Sciatic nerve (tissue), 2 donors: Measurements from ENCODE around the gene C16orf46. TPM values are rescaled to one million over a fixed set of nuclear protein-coding genes. Genes with fewer than 3 reads are reported as not detected.
A peak's percentile ranks its signal among the peaks of the same experiment; 100 is the strongest.

ENCODE experiments used
- ATAC-seq: fragments of 200-7000 bp; cut with Tn5 transposase; one replicate; pipeline ENCODE4 v1.9.1; 2020; ENCODE audit warnings: mild to moderate bottlenecking, moderate library complexity
- DNase-seq: peaks from one replicate; pipeline ENCODE4 v3.0.0-alpha.2; 2020; ENCODE audit warnings: low spot score
- intact Hi-C: fragments of 100-400 bp; cut with DNase I; formaldehyde crosslinking; loops from one replicate; pipeline ENCODE4 v1.14.2; 2022
- total RNA-seq: library from RNA; stranded (reverse); fragmentation: NEBNext Ultra II Directional; extraction: Animal tissue kit (Norgen Biotek cat#: 25700); gene quantifications from one replicate; pipeline ENCODE4 v1.2.1, GENCODE V29; 2021
- donor health status: DM: no; HTN: no; CAD: no.
- donor health status: DM: no; HTN: no; CAD: no.

C16orf46 gene
- total RNA-seq, 1 donor from 2014 or later: 2.3 TPM

GRCh38 chr16:81035398-81035974 is 41.6 kb downstream of the C16orf46 start, which contains the start of gene ATMIN:
TSS of gene ATMIN (plus strand) at chr16:81035842. CDS start at chr16:81035871, 29 bp downstream.
- peak; percentile 90 for DNase-seq
- ATAC-seq: peak; percentile 96
- intact Hi-C loops: no loop called here

DNA sequence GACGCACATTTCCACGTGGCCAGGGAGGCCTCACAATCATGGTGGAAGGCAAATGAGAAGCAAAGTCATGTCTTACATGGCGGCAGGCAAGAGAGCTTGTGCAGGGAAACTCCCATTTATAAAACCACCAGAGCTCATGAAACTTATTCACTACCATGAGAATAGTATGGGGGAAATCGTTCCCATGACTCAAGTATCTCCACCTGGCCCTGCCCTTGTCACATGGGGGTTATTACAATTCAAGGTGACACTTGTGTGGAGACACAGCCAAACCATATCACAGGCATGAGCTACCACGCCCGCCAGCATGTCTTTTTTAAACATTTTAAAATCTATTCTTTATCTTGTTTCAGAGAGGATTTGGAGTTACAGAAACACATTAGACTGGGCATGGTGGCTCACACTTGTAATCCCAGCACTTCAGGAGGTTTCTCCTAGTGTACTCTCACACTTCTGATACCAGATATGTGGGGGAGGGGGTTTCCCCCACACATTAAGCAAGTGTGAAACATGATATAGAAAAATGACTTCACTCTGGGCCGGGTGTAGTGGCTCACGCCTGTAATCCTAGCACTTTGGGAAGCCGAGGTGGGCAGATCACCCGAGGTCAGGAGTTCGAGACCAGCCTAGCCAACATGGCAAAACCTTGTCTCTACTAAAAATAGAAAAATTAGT is 47.0 kb downstream of the C16orf46 start:
- intact Hi-C loops: no loop called here
- no peak for ATAC-seq

GRCh38 chr16:81026429-81026828 is 50.6 kb downstream of the C16orf46 start:
- intact Hi-C loops: no loop called here
- DNase-seq (no peak), ATAC-seq (no peak)

More for the DNA sequence above, 47.0 kb downstream of the C16orf46 start:
- DNase-seq: no peak

DNA sequence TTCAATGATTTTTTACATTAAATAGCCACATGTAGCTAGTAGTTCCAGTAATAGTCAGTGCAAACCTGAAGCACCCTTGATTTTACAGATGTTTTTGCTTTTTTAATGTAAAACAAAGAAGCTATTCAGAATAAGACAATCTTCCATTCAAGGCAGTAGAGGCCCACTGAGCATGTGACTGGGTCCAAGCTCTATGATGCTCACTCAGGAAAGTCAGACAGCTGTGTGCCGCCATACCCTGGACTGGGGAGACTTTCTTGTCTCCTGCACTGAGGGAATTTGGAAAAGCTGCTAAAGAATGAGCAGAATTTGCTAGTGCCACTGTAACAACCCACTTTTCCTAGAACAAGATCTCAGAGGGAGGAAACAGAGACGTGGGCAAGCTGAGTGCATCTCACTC is 58.5 kb downstream of the C16orf46 start:
- DNase-seq (no peak), ATAC-seq (peak; percentile 96)
- intact Hi-C loops: no loop called here

DNA sequence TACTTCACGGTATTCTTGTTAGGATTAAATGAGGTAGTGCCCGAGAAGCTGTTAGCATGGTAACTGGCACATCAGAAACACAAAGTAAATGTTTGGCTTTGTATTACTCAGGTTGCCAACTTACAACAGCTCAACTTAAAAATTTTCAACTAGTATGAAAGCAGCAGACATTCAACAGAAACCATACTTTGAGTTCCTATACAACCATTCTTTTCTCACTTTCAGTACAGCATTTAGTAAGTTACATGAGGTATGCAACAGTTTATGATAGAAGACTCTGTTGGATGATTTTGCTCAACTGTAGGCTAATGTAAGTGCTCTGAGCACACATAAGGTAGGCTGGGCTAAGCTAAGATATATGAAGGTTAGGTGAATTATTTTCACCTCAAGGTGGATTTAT is 62.4 kb downstream of the C16orf46 start:
- DNase-seq (no peak), ATAC-seq (no peak)
- intact Hi-C loops: no loop called here

- ATAC-seq: no peak
- intact Hi-C loops: no loop called here
- DNase-seq: no peak
Measured at GRCh38 chr16:81012974-81013373, 64.1 kb downstream of the C16orf46 start.

Other genes starting within 250 kb of the C16orf46 start
- 39.1 TPM for gene CMC2, start 70.4 kb downstream of the C16orf46 start, total RNA-seq
- 3.9 TPM for gene CENPN, start 70.0 kb downstream of the C16orf46 start, total RNA-seq
- gene ATMIN, start 41.4 kb downstream of the C16orf46 start, total RNA-seq: 27.9 TPM
- 27.8 TPM for gene GCSH, start 19.2 kb upstream of the C16orf46 start, total RNA-seq
- gene BCO1, start 161.5 kb upstream of the C16orf46 start, total RNA-seq: not detected
- gene GAN, start 237.7 kb upstream of the C16orf46 start, total RNA-seq: 16.4 TPM